ENCODE results near the gene EMC9. TPM values are rescaled to one million over a fixed set of nuclear protein-coding genes. Genes with fewer than 3 reads are reported as not detected.

EMC9 gene
- total RNA-seq, 1 experiment from 2014 or later: 11.3 TPM

- no peak for DNase-seq (ENCODE audit: low spot score)
Observed at GRCh38 chr14:24131549-24131966, 9.8 kb downstream of the EMC9 start.

- DNase-seq (ENCODE audit: low spot score): no peak
Observed at GRCh38 chr14:24130717-24131548, 10.5 kb downstream of the EMC9 start.

- no peak for DNase-seq (ENCODE audit: low spot score)
Observed at GRCh38 chr14:24130380-24130716, 11.0 kb downstream of the EMC9 start, which contains the start of gene FITM1. Gene FITM1, plus strand, starts transcription at chr14:24130659. Its CDS starts 905 bp downstream, at chr14:24131564.

- DNase-seq (ENCODE audit: low spot score): no peak
Observed at GRCh38 chr14:24129410-24129998, 11.9 kb downstream of the EMC9 start.

- DNase-seq (ENCODE audit: low spot score): no peak
Observed at GRCh38 chr14:24127673-24128072, 13.7 kb downstream of the EMC9 start.

GRCh38 chr14:24126939-24127338 is 14.5 kb downstream of the EMC9 start:
- DNase-seq (ENCODE audit: low spot score): no peak

GRCh38 chr14:24123424-24124417 is 17.7 kb downstream of the EMC9 start:
- DNase-seq (ENCODE audit: low spot score): no peak

- DNase-seq (ENCODE audit: low spot score): no peak
Observed at GRCh38 chr14:24122898-24123297, 18.5 kb downstream of the EMC9 start.

- DNase-seq (ENCODE audit: low spot score): no peak
Observed at GRCh38 chr14:24122416-24122815, 19.0 kb downstream of the EMC9 start.

GRCh38 chr14:24121210-24121609 is 20.2 kb downstream of the EMC9 start:
- no peak for DNase-seq (ENCODE audit: low spot score)

- DNase-seq (ENCODE audit: low spot score): no peak
Observed at GRCh38 chr14:24119691-24120090, 21.7 kb downstream of the EMC9 start.

- DNase-seq (ENCODE audit: low spot score): no peak
Observed at GRCh38 chr14:24117179-24117578, 24.2 kb downstream of the EMC9 start.

- DNase-seq (ENCODE audit: low spot score): no peak
Observed at GRCh38 chr14:24116128-24116814, 25.1 kb downstream of the EMC9 start.

GRCh38 chr14:24115422-24116127 is 25.8 kb downstream of the EMC9 start:
- no peak for DNase-seq (ENCODE audit: low spot score)

GRCh38 chr14:24114532-24115421 is 26.6 kb downstream of the EMC9 start, which contains the start of the genes DCAF11 and NRL:
Gene DCAF11, plus strand, starts transcription at chr14:24114777. Its CDS starts 818 bp downstream, at chr14:24115595.
Gene NRL, minus strand, starts transcription at chr14:24114949. Its CDS starts 32,101 bp downstream, at chr14:24082848.
- DNase-seq (ENCODE audit: low spot score): peak; percentile 97

- DNase-seq (ENCODE audit: low spot score): peak; percentile 55
Observed at GRCh38 chr14:24113801-24114531, 27.4 kb downstream of the EMC9 start.

GRCh38 chr14:24113379-24113800 is 28.0 kb downstream of the EMC9 start:
- DNase-seq (ENCODE audit: low spot score): no peak

- no peak for DNase-seq (ENCODE audit: low spot score)
Observed at GRCh38 chr14:24110523-24110922, 30.9 kb downstream of the EMC9 start.

GRCh38 chr14:24110060-24110459 is 31.3 kb downstream of the EMC9 start:
- no peak for DNase-seq (ENCODE audit: low spot score)

All from A172 (cell line).